ENCODE results near the gene TBC1D9B. TPM values are rescaled to one million over a fixed set of nuclear protein-coding genes. Genes with fewer than 3 reads are reported as not detected.

Gene TBC1D9B
- total RNA-seq, 1 experiment from 2014 or later: 127 TPM

DNA sequence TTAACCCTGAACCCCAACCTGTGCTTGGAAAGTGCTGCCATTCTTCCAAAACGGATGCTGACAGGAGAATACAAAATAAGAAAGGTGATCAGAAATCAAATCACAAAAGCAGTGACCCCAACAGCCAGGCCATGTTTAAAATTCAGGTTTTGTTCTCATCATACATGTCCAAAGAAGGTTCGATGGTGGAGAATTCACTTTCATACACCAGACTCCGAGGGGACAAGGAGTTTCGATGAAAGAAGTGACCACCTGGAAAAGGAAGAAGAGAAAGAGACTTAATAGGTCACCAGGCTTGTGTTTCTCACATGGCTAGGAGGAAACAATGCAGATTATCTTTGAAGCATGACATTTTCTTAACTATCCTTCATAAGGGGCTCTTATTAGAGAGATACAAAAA, 12.5 kb upstream of the TBC1D9B start:
- Histone ChIP-seq H3K9me3 (ENCODE audit: control insufficient read depth in 1 of 2, insufficient read depth in 1 of 2, low read depth in 1 of 2, low read length in 2 of 2) (no peaks in the 10 kb centered on the region), H3K9me2 (ENCODE audit: insufficient read depth) (no peaks in the 10 kb centered on the region), H3K4me1 (ENCODE audit: control insufficient read depth in 1 of 2, insufficient read depth in 2 of 2, low read length in 2 of 2) (no peaks in the 10 kb centered on the region), H3K4me3 (replicated peaks in 1 of 2; ENCODE audit: low read depth in 1 of 2, low read length in 2 of 2) (no peak overlapping the region), H3K36me3 (ENCODE audit: control insufficient read depth in 1 of 2, insufficient read depth in 2 of 2, low read length in 2 of 2) (no peaks in the 10 kb centered on the region), H3K27me3 (ENCODE audit: insufficient read depth, low read length) (no peaks in the 10 kb centered on the region), H3K79me2 (ENCODE audit: insufficient read depth, low read length) (no peaks in the 10 kb centered on the region), H3K4me2 (ENCODE audit: low read length) (no peak overlapping the region), H2AFZ (ENCODE audit: low read depth, low read length, poor library complexity, severe bottlenecking) (no peak overlapping the region), H3K27ac (ENCODE audit: low read depth, low read length) (no peak overlapping the region), H4K20me1 (ENCODE audit: insufficient read depth) (no peaks in the 10 kb centered on the region), H3K9ac (ENCODE audit: low read length) (no peak overlapping the region)
- DNase-seq (ENCODE audit: low read depth, low spot score) (no peak), ATAC-seq (no peak)
- ChIA-PET CTCF (no interaction called here), POLR2A (no interaction called here), RAD21 (ENCODE audit: low non-redundant PET in 1 of 2, low total read pairs in 2 of 2, uncharacterized antibody in 2 of 2, unreplicated experiment in 2 of 2) (no interaction called here)
- intact Hi-C loops (cut with micrococcal nuclease): no loop called here
- BruUV-seq (replicated peaks): no TSS peak
- TF ChIP-seq ZFX (IDR thresholded peaks at IDR 0.05) (no peak), SP1 (IDR thresholded peaks at IDR 0.05; ENCODE audit: low read depth) (no peak), YY1 (IDR thresholded peaks at IDR 0.05; ENCODE audit: extremely low read depth, insufficient replicate concordance, low read depth, low read length) (no peak), CBX3 (IDR thresholded peaks at IDR 0.05; ENCODE audit: low read depth) (no peak), POLR2A (IDR thresholded peaks at IDR 0.05; ENCODE audit: borderline replicate concordance, extremely low read depth, insufficient read depth, insufficient read length) (no peak), EGR1 (IDR thresholded peaks at IDR 0.05; ENCODE audit: low read depth) (no peak)
- TF ChIP-seq, protein P1, sequence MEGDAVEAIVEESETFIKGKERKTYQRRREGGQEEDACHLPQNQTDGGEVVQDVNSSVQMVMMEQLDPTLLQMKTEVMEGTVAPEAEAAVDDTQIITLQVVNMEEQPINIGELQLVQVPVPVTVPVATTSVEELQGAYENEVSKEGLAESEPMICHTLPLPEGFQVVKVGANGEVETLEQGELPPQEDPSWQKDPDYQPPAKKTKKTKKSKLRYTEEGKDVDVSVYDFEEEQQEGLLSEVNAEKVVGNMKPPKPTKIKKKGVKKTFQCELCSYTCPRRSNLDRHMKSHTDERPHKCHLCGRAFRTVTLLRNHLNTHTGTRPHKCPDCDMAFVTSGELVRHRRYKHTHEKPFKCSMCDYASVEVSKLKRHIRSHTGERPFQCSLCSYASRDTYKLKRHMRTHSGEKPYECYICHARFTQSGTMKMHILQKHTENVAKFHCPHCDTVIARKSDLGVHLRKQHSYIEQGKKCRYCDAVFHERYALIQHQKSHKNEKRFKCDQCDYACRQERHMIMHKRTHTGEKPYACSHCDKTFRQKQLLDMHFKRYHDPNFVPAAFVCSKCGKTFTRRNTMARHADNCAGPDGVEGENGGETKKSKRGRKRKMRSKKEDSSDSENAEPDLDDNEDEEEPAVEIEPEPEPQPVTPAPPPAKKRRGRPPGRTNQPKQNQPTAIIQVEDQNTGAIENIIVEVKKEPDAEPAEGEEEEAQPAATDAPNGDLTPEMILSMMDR (IDR thresholded peaks at IDR 0.05 in 2 of 3, conservative IDR thresholded peaks at IDR 0.05 in 1 of 3; ENCODE audit: borderline replicate concordance in 1 of 3, insufficient read depth in 1 of 3, low read depth in 2 of 3, low read length in 2 of 3): no peak

DNA sequence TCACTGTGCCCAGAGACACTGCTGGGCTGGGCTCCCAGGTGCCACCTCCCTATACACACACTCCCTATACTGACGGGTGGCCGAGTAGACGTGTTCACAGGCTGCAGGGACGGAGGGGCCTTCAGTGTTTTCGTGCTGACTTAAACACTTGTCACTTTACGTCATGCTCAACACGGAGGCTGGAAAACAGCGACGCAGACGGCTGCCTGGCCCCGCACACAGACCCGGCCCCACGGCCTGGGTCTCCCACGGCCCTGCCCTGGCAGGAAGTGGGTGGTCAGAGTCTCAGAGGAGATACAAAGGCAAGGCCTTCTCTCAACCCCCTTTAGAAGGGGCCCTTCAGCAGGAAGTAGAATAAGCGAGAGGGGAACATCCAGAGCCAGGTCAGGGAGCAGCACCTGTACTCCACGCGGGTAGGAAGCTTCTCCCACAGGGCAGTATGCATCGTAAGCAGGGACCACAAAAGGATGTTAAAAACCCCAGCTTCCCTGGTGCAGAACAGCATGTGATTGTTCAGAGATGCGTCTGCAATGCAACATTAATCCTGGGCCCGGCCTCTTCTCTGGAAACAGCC, 11.9 kb upstream of the TBC1D9B start:
- CTCF ChIA-PET: no interaction called here
- Histone ChIP-seq H3K4me1 (ENCODE audit: control insufficient read depth in 1 of 2, insufficient read depth in 2 of 2, low read length in 2 of 2) (peaks cover 0 to 1% of the 10 kb centered on the region in 2 experiments; a peak in 2 of 4 replicates), H3K79me2 (ENCODE audit: insufficient read depth, low read length) (no peaks in the 10 kb centered on the region), H3K36me3 (ENCODE audit: control insufficient read depth in 1 of 2, insufficient read depth in 2 of 2, low read length in 2 of 2) (no peaks in the 10 kb centered on the region), H3K27ac (ENCODE audit: low read depth, low read length) (no peak overlapping the region), H2AFZ (ENCODE audit: low read depth, low read length, poor library complexity, severe bottlenecking) (no peak overlapping the region), H3K27me3 (ENCODE audit: insufficient read depth, low read length) (no peaks in the 10 kb centered on the region), H4K20me1 (ENCODE audit: insufficient read depth) (no peaks in the 10 kb centered on the region), H3K9me2 (ENCODE audit: insufficient read depth) (no peaks in the 10 kb centered on the region), H3K4me3 (replicated peaks in 1 of 2; ENCODE audit: low read depth in 1 of 2, low read length in 2 of 2) (no peak overlapping the region), H3K9me3 (ENCODE audit: control insufficient read depth in 1 of 2, insufficient read depth in 1 of 2, low read depth in 1 of 2, low read length in 2 of 2) (no peaks in the 10 kb centered on the region), H3K4me2 (ENCODE audit: low read length) (no peak overlapping the region), H3K9ac (ENCODE audit: low read length) (no peak overlapping the region)
- BruUV-seq (replicated peaks): no TSS peak
- TF ChIP-seq EZH2phosphoT487 (IDR thresholded peaks at IDR 0.05; ENCODE audit: borderline replicate concordance) (no peak), JUND (IDR thresholded peaks at IDR 0.05) (no peak), EGR1 (IDR thresholded peaks at IDR 0.05; ENCODE audit: low read depth) (no peak), YY1 (IDR thresholded peaks at IDR 0.05; ENCODE audit: extremely low read depth, insufficient replicate concordance, low read depth, low read length) (no peak), CBX3 (IDR thresholded peaks at IDR 0.05; ENCODE audit: low read depth) (no peak), RAD21 (IDR thresholded peaks at IDR 0.05; ENCODE audit: low read depth) (no peak), ZFX (IDR thresholded peaks at IDR 0.05) (no peak), CEBPB (IDR thresholded peaks at IDR 0.05; ENCODE audit: low read depth) (no peak), SP1 (IDR thresholded peaks at IDR 0.05; ENCODE audit: low read depth) (no peak), POLR2A (IDR thresholded peaks at IDR 0.05; ENCODE audit: borderline replicate concordance, extremely low read depth, insufficient read depth, insufficient read length) (no peak), SIN3A (IDR thresholded peaks at IDR 0.05; ENCODE audit: low read depth) (no peak), SRF (IDR thresholded peaks at IDR 0.05; ENCODE audit: low read depth) (no peak)
- TF ChIP-seq, protein P2, sequence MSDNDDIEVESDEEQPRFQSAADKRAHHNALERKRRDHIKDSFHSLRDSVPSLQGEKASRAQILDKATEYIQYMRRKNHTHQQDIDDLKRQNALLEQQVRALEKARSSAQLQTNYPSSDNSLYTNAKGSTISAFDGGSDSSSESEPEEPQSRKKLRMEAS (IDR thresholded peaks at IDR 0.05): no peak
- TF ChIP-seq, protein P3, sequence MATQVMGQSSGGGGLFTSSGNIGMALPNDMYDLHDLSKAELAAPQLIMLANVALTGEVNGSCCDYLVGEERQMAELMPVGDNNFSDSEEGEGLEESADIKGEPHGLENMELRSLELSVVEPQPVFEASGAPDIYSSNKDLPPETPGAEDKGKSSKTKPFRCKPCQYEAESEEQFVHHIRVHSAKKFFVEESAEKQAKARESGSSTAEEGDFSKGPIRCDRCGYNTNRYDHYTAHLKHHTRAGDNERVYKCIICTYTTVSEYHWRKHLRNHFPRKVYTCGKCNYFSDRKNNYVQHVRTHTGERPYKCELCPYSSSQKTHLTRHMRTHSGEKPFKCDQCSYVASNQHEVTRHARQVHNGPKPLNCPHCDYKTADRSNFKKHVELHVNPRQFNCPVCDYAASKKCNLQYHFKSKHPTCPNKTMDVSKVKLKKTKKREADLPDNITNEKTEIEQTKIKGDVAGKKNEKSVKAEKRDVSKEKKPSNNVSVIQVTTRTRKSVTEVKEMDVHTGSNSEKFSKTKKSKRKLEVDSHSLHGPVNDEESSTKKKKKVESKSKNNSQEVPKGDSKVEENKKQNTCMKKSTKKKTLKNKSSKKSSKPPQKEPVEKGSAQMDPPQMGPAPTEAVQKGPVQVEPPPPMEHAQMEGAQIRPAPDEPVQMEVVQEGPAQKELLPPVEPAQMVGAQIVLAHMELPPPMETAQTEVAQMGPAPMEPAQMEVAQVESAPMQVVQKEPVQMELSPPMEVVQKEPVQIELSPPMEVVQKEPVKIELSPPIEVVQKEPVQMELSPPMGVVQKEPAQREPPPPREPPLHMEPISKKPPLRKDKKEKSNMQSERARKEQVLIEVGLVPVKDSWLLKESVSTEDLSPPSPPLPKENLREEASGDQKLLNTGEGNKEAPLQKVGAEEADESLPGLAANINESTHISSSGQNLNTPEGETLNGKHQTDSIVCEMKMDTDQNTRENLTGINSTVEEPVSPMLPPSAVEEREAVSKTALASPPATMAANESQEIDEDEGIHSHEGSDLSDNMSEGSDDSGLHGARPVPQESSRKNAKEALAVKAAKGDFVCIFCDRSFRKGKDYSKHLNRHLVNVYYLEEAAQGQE (IDR thresholded peaks at IDR 0.05; ENCODE audit: low read depth): no peak
- intact Hi-C loops (cut with micrococcal nuclease): no loop called here
- RAD21 ChIA-PET (ENCODE audit: low non-redundant PET in 1 of 2, low total read pairs in 2 of 2, uncharacterized antibody in 2 of 2, unreplicated experiment in 2 of 2): no interaction called here
- POLR2A ChIA-PET: no interaction called here
- ATAC-seq: no peak
- no peak for DNase-seq (ENCODE audit: low read depth, low spot score)

Data from HCT116 (cell line).